IPS-NIHi11 (cell line): ENCODE results near the gene TCERG1.
A peak's percentile ranks its signal among the peaks of the same experiment; 100 is the strongest.

Experiments used
- DNase-seq: peaks from one replicate; pipeline ENCODE4 v3.0.0; 2012; ENCODE audit warnings: mixed read lengths, low spot score

TCERG1 gene

GRCh38 chr5:146446861-146447733 lies at the start of gene TCERG1:
Gene TCERG1, plus strand, starts transcription at chr5:146447333. Its CDS starts 17 bp downstream, at chr5:146447350.
- DNase-seq, result peak; percentile 87

GRCh38 chr5:146398826-146399225 lies 48.3 kb upstream of the TCERG1 start:
- no peak for DNase-seq

GRCh38 chr5:146399481-146399880 lies 47.7 kb upstream of the TCERG1 start:
- no peak for DNase-seq

- DNase-seq, result no peak
These were observed 46.9 kb upstream of the TCERG1 start for GRCh38 chr5:146400201-146400600.

- no peak for DNase-seq
These were observed 46.1 kb upstream of the TCERG1 start for GRCh38 chr5:146401021-146401420.

GRCh38 chr5:146402949-146403348 lies 44.2 kb upstream of the TCERG1 start:
- DNase-seq, result no peak

- no peak for DNase-seq
These were observed 38.0 kb upstream of the TCERG1 start for GRCh38 chr5:146409054-146409671.

- no peak for DNase-seq
These were observed 36.9 kb upstream of the TCERG1 start for GRCh38 chr5:146410272-146410671.

GRCh38 chr5:146419696-146420095 lies 27.4 kb upstream of the TCERG1 start:
- no peak for DNase-seq

GRCh38 chr5:146425023-146425422 lies 22.1 kb upstream of the TCERG1 start:
- no peak for DNase-seq

GRCh38 chr5:146426305-146426704 lies 20.8 kb upstream of the TCERG1 start:
- DNase-seq, result no peak

GRCh38 chr5:146426853-146427618 lies 20.1 kb upstream of the TCERG1 start:
- peak; percentile 56 for DNase-seq

GRCh38 chr5:146427619-146427997 lies 19.5 kb upstream of the TCERG1 start:
- DNase-seq, result no peak

GRCh38 chr5:146428658-146429057 lies 18.5 kb upstream of the TCERG1 start:
- no peak for DNase-seq

- DNase-seq, result no peak
These were observed 6.8 kb upstream of the TCERG1 start for GRCh38 chr5:146440353-146440752.

GRCh38 chr5:146440870-146441495 lies 6.2 kb upstream of the TCERG1 start:
- DNase-seq, result no peak

GRCh38 chr5:146441896-146442295 lies 5.2 kb upstream of the TCERG1 start:
- no peak for DNase-seq

- no peak for DNase-seq
These were observed 724 bp downstream of the TCERG1 start for GRCh38 chr5:146447734-146448380.

- DNase-seq, result no peak
These were observed 1.8 kb downstream of the TCERG1 start for GRCh38 chr5:146448783-146449519.

- no peak for DNase-seq
These were observed 2.9 kb downstream of the TCERG1 start for GRCh38 chr5:146450002-146450401.

GRCh38 chr5:146451411-146451810 lies 4.3 kb downstream of the TCERG1 start:
- no peak for DNase-seq
